GM23338 (cell line): ENCODE data around the gene HACD2. TPM values are rescaled to one million over a fixed set of nuclear protein-coding genes. Genes with fewer than 3 reads are reported as not detected.

Experiments used
- ATAC-seq: fragments of 200-7000 bp; cut with Tn5 transposase; 3 replicates; pipeline ENCODE4 v1.9.1; 2020
- DNase-seq: peaks from one replicate; pipeline ENCODE4 v3.0.0-alpha.2; 2015; ENCODE audit warnings: low spot score
- H2AFZ ChIP-seq: fragments of 200-600 bp; sonication (generic); 2 replicates; pipeline ENCODE4 v1.8.0; 2016; ENCODE audit warnings: antibody characterized with exemption, mild to moderate bottlenecking, moderate library complexity
- H3F3A ChIP-seq: fragments of 200-600 bp; sonication (generic); replicated peaks from 2 replicates; pipeline ENCODE4 v1.8.0; 2017; ENCODE audit warnings: antibody characterized with exemption, mixed run types, low read depth
- H3K27ac ChIP-seq: fragments of 200-600 bp; sonication (generic); 2 replicates; pipeline ENCODE4 v1.6.1; 2016; ENCODE audit warnings: low read depth
- H3K27me3 ChIP-seq: fragments of 200-600 bp; sonication (generic); 2 replicates; pipeline ENCODE4 v1.8.0; 2016; ENCODE audit warnings: mild to moderate bottlenecking, mixed run types, moderate library complexity; ENCODE audit not compliant: insufficient read depth
- H3K36me3 ChIP-seq: fragments of 200-600 bp; sonication (generic); 2 replicates; pipeline ENCODE4 v1.8.0; 2016; ENCODE audit warnings: mild to moderate bottlenecking; ENCODE audit not compliant: insufficient read depth
- H3K4me1 ChIP-seq: fragments of 200-600 bp; sonication (generic); 2 replicates; pipeline ENCODE4 v1.8.0; 2016; ENCODE audit warnings: mild to moderate bottlenecking, moderate library complexity; ENCODE audit not compliant: insufficient read depth
- H3K4me2 ChIP-seq: fragments of 200-600 bp; sonication (generic); 2 replicates; pipeline ENCODE4 v1.7.1; 2017; ENCODE audit warnings: mixed run types
- H3K4me3 ChIP-seq: fragments of 200-600 bp; sonication (generic); 2 replicates; pipeline ENCODE4 v1.6.1; 2016; ENCODE audit warnings: mixed run types
- H3K79me2 ChIP-seq: fragments of 200-600 bp; sonication (generic); replicated peaks from 2 replicates; pipeline ENCODE4 v1.8.0; 2017; ENCODE audit warnings: mild to moderate bottlenecking; ENCODE audit not compliant: insufficient read depth
- H3K9me2 ChIP-seq: fragments of 200-600 bp; sonication (generic); 2 replicates; pipeline ENCODE4 v1.8.0; 2017; ENCODE audit not compliant: insufficient read depth
- H4K20me1 ChIP-seq: fragments of 200-600 bp; sonication (generic); replicated peaks from 2 replicates; pipeline ENCODE4 v1.8.0; 2017; ENCODE audit warnings: mild to moderate bottlenecking; ENCODE audit not compliant: insufficient read depth
- H3K27ac Mint-ChIP-seq: 2 replicates; pipeline ENCODE4 v1.8.0; 2020; ENCODE audit warnings: inconsistent platforms, mild to moderate bottlenecking, moderate library complexity, mixed read lengths
- H3K27me3 Mint-ChIP-seq: 3 replicates; pipeline ENCODE4 v1.8.0; 2022; ENCODE audit warnings: low read depth, mild to moderate bottlenecking, moderate library complexity, mixed read lengths, inconsistent platforms; ENCODE audit not compliant: insufficient read depth, poor library complexity
- H3K36me3 Mint-ChIP-seq: 3 replicates; pipeline ENCODE4 v1.8.0; 2021; ENCODE audit warnings: low read depth, mild to moderate bottlenecking, inconsistent platforms, moderate library complexity, mixed read lengths
- H3K4me1 Mint-ChIP-seq: 3 replicates; pipeline ENCODE4 v1.8.0; 2020; ENCODE audit warnings: mild to moderate bottlenecking, inconsistent platforms, mixed read lengths
- H3K4me3 Mint-ChIP-seq: 3 replicates; pipeline ENCODE4 v1.8.0; 2021; ENCODE audit warnings: moderate library complexity, mild to moderate bottlenecking, inconsistent platforms, mixed read lengths
- H3K9me3 Mint-ChIP-seq: 3 replicates; pipeline ENCODE4 v1.8.0; 2020; ENCODE audit warnings: moderate library complexity, mild to moderate bottlenecking, inconsistent platforms, mixed read lengths
- CREB1 ChIP-seq: fragments of 250-450 bp; sonication (Bioruptor Pico); IDR thresholded peaks from 2 replicates; pipeline ENCODE4 v1.5.0; 2020; ENCODE audit warnings: low read depth, mild to moderate bottlenecking, moderate library complexity
- CTCF ChIP-seq, 2 experiments: fragments of 200-600 bp in 1 of 2; sonication (generic) in 1 of 2; conservative IDR thresholded peaks; 2 replicates each; pipeline versions ENCODE4 v1.5.1 to v1.6.1; 2016 to 2017; ENCODE audit warnings: antibody characterized with exemption in 2 of 2, low read depth in 2 of 2, mild to moderate bottlenecking in 2 of 2, moderate library complexity in 1 of 2
- EZH2 ChIP-seq: fragments of 200-600 bp; sonication (generic); IDR thresholded peaks from one replicate; pipeline ENCODE4 v1.8.0; 2017; ENCODE audit warnings: antibody characterized with exemption, mild to moderate bottlenecking, low read depth; ENCODE audit not compliant: unreplicated experiment
- EZH2phosphoT487 ChIP-seq: fragments of 200-600 bp; sonication (generic); IDR thresholded peaks from one replicate; pipeline ENCODE4 v1.8.1; 2018; ENCODE audit warnings: antibody characterized with exemption; ENCODE audit not compliant: unreplicated experiment
- JUNB ChIP-seq: IDR thresholded peaks from one replicate; pipeline ENCODE4 v1.6.1; 2016; ENCODE audit warnings: antibody characterized with exemption; ENCODE audit not compliant: unreplicated experiment
- NANOG ChIP-seq: IDR thresholded peaks from 2 replicates; pipeline ENCODE4 v1.6.1; 2016; ENCODE audit warnings: antibody characterized with exemption, borderline replicate concordance
- STAT1 ChIP-seq: IDR thresholded peaks from one replicate; pipeline ENCODE4 v1.6.1; 2016; ENCODE audit warnings: antibody characterized with exemption; ENCODE audit not compliant: unreplicated experiment
- ZNF331 ChIP-seq: fragments of 250-450 bp; sonication (Bioruptor Pico); IDR thresholded peaks from 2 replicates; pipeline ENCODE4 v1.5.0; 2020; ENCODE audit warnings: low read depth, mild to moderate bottlenecking, moderate library complexity
- ZNF462 ChIP-seq: fragments of 250-450 bp; sonication (Bioruptor Pico); IDR thresholded peaks from 2 replicates; pipeline ENCODE4 v1.5.0; 2020; ENCODE audit warnings: mild to moderate bottlenecking, moderate library complexity
- polyA plus RNA-seq: library from polyadenylated mRNA; unstranded; fragments of >200 nt; fragmentation: Nextera tagmentation; extraction: Ambion mirVana; gene quantifications from 2 replicates; pipeline ENCODE4 v1.2.1, GENCODE V29; 2016
- total RNA-seq: library from RNA; depleted of rRNA; stranded (reverse); fragments of >200 nt; shearing (Covaris generic); gene quantifications from 2 replicates; pipeline ENCODE4 v1.2.3, GENCODE V29; 2014

The HACD2 gene
- total and polyA plus RNA-seq, 2 experiments from 2014 or later = 13.4 to 31.5 TPM

- TF ChIP-seq ZNF462 (CRISPR knock-in tag) (no peak), EZH2 (no peak), JUNB (no peak)
Measured at GRCh38 chr3:123526474-123526873, 58.4 kb downstream of the HACD2 start (continued).

- no peak overlapping the region for H2AFZ ChIP-seq
- no peak for ATAC-seq
- 0 out of 2 replicates have a peak, but pooled peaks cover 10% of the 10 kb centered on the region for H4K20me1 ChIP-seq
- H3K4me3 ChIP-seq = no peak overlapping the region
- no peak overlapping the region for H3K4me2 ChIP-seq
- H3F3A ChIP-seq = no peaks in the 10 kb centered on the region
- no peaks in the 10 kb centered on the region for H3K27me3 Mint-ChIP-seq
- no peaks in the 10 kb centered on the region for H3K36me3 Mint-ChIP-seq
- DNase-seq = no peak
- no peaks in the 10 kb centered on the region for H3K9me3 Mint-ChIP-seq
- H3K4me1 ChIP-seq = no peaks in the 10 kb centered on the region
- H3K4me3 Mint-ChIP-seq = no peak overlapping the region
- no peaks in the 10 kb centered on the region for H3K9me2 ChIP-seq
- no peaks in the 10 kb centered on the region for H3K27me3 ChIP-seq
- no peaks in the 10 kb centered on the region for H3K4me1 Mint-ChIP-seq
- no peaks in the 10 kb centered on the region for H3K79me2 ChIP-seq
- H3K36me3 ChIP-seq = no peaks in the 10 kb centered on the region
- no peak overlapping the region for H3K27ac Mint-ChIP-seq
- H3K27ac ChIP-seq = no peak overlapping the region
- TF ChIP-seq NANOG (no peak), CTCF (conservative IDR thresholded peaks at IDR 0.05; ENCODE audit: low read depth in 2 of 2) (no peak), ZNF331 (no peak), ZNF462 (CRISPR knock-in tag) (no peak), EZH2phosphoT487 (no peak), STAT1 (no peak), JUNB (no peak), CREB1 (CRISPR knock-in tag) (no peak)
Measured at GRCh38 chr3:123525433-123525832, 59.4 kb downstream of the HACD2 start.
